Measurements from ENCODE around the gene LIME1.
"Not testable (repeated sequence)": the region's sequence is repeated elsewhere in the genome, so short reads cannot be mapped to it uniquely, and the experiment has no call there.

The LIME1 gene

DNA sequence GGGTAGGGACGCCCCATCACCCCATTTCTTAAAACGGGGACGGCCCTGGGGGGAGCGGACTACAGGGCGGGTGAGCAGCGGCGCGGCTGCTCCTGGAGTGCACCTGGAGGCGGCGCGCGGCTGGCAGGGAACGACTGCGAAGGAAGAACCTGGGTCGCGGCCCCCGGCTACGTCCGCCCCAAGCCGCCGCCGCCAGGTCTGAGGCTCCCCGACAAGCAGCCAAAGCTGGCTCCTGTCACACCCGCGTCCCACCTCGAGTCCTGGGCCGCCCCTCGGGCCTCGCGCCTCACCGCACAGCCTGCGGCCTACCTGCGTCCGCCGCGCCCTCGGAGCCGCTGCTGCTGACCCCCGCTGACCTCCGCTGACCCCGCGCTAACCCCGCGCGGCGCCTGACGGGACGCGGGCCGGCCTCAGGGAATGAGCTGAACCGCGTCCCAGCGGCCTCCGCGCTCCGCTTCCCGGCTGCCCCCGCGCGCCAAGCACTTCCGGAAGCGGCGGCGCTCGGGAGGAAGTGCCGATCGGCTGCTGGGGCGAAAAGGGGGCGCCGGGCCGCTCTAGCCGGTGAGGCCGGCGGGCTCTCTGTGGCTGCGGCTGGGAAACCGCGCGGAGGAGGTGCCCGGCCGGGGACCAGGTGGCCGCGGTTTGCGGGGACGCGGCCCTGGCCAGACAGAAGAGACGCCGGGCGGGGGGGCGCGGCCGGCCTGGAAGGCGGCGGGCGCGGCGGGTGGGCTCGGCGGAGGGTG is 28.7 kb upstream of the LIME1 start, which contains the start of the genes ARFRP1 and ZGPAT:
TSS of gene ARFRP1 (minus strand) at position 419 of the 743 bp plus-strand sequence. CDS start 885 bp downstream, outside the sequence.
TSS of gene ZGPAT (plus strand) at position 482 of the 743 bp plus-strand sequence. CDS start 542 bp downstream, outside the sequence.
- no peak for DNase-seq (ENCODE audit: low read depth, low spot score)

DNA sequence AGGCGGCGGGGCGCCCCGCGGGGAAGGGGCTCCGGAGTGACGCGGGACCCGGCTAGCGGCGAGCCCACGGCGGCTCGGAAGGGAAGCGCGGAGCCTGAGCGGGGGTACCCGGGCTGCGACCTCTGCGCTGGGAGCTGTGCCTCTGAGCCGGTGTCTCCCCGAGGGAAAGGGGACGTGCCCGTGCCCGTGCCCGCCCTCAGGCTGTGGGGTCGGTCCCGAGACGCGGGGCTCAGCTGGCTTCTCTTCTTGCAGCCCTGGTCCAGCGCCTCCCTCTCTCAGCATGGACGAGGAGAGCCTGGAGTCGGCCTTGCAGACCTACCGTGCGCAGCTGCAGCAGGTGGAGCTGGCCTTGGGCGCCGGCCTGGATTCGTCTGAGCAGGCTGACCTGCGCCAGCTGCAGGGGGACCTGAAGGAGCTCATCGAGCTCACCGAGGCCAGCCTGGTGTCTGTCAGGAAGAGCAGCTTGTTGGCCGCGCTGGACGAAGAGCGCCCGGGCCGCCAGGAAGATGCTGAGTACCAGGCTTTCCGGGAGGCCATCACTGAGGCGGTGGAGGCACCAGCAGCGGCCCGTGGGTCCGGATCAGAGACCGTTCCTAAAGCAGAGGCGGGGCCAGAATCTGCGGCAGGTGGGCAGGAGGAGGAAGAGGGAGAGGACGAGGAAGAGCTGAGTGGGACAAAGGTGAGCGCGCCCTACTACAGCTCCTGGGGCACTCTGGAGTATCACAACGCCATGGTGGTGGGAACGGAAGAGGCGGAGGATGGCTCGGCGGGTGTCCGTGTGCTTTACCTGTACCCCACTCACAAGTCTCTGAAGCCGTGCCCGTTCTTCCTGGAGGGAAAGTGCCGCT is 27.9 kb upstream of the LIME1 start:
- no peak for DNase-seq (ENCODE audit: low read depth, low spot score)

DNA sequence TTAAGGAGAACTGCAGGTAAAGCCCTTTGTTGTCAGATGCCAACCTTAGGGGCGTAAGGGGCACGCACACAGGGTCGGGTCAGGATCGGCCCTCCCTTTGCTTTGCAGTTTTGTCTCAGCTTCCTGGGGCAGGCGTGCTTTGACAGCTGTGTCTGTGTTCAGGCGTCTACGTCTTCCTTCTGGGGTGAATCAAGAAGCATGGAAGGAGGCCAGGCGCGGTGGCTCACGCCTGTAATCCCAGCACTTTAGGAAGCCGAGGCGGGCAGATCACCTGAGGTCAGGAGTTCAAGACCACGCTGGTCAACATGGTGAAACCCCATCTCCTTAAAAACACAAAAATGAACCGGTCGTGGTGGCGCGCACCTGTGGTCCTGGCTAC is 27.3 kb upstream of the LIME1 start:
- no peak for DNase-seq (ENCODE audit: low read depth, low spot score)

DNA sequence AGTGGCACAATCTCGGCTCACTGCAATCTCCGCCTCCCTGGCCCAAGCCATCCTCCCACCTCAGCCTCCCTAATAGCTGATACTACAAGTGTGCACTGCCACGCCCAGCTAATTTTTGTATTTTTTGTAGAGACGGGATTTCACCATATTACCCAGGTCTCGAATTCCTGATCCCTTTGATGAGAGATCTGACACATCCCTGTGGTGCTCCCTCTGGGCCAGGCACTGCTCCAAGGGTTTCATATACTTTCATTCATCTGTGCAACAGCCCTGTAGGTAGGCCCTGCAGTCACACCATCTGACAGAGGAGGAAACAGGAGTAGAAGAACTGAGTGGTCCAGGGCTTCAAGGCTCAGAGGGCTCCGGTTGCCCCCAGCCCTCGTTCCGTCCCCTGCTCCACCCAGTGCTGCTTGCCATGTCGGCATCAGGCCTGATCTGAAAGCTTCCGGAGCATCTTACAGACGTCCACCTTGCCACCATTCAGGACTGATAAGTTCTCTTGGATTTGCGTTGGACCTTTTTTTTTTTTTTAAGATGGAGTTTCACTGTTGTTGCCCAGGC is 25.3 kb upstream of the LIME1 start:
- DNase-seq (ENCODE audit: low read depth, low spot score) = no peak

DNA sequence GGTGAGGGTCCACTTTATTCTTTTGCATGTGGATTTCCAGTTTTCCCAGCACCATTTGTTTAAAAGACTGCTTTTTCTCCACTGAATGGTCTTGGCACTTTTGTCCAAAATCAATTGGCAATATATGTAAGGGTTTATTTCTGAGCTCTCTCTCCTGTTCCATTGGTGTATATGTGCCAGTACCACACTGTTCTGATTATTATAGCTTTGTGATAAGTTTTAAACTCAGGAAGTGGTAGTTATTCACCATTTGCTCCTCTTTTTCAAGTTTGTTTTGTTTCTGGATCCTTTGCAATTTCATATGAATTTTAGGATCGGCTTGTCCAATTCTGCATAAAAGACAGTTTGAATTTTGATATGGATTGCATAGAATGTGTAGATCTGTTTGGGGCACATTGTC is 24.3 kb upstream of the LIME1 start:
- DNase-seq (ENCODE audit: low read depth, low spot score) = no peak

DNA sequence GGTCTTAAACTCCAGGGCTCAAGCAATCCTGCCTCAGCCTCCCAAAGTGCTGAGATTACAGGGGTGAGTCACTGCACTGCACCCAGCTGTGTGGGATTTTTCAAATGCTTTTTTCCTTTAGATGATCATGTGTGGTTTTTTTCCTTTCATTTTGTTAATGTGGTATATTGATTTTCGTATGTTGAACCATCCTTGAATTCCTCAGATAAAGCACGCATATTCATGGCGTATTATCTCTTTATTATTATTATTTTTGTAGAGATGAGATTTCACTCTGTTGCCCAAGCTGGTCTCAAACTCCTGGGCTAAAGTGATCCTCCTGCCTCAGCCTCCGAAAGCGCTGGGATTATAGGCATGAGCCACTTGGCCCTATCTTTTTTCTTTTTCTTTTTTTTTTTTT is 21.6 kb upstream of the LIME1 start:
- DNase-seq (ENCODE audit: low read depth, low spot score) = no peak

DNA sequence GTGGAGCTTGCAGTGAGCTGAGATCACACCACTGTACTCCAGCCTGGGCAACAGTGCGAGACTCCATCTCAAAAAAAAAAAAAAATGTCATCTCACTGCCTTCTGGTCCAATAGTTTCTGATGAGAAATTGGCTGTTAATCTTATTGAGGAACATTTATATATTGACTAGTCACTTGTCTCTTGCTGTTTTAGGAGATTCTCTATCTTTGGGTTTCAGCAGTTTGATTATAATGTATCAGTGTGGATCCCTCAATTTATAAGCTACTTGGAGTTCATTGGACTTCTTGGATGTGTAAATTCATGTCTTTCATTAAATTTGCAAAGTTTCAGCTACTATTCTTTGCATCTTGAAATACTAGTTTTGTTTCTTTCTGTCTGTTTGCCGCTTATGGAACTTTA is 17.5 kb upstream of the LIME1 start:
- no peak for DNase-seq (ENCODE audit: low read depth, low spot score)

DNA sequence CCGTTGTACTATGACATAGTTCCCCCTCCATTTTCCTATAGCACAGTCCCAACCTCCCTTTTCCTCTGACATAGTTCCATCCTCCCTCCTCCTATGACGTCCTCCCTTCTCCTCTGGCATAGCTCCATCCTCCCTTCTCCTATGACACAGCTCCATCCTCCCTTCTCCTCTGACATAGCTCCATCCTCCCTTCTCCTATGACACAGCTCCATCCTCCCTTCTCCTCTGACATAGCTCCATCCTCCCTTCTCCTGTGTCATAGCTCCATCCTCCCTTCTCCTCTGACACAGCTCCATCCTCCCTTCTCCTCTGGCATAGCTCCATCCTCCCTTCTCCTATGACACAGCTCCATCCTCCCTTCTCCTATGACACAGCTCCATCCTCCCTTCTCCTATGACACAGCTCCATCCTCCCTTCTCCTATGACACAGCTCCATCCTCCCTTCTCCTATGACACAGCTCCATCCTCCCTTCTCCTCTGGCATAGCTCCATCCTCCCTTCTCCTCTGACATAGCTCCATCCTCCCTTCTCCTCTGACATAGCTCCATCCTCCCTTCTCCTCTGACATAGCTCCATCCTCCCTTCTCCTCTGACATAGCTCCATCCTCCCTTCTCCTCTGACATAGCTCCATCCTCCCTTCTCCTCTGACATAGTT is 13.4 kb upstream of the LIME1 start:
- not testable (repeated sequence) for DNase-seq (ENCODE audit: low read depth, low spot score)

DNA sequence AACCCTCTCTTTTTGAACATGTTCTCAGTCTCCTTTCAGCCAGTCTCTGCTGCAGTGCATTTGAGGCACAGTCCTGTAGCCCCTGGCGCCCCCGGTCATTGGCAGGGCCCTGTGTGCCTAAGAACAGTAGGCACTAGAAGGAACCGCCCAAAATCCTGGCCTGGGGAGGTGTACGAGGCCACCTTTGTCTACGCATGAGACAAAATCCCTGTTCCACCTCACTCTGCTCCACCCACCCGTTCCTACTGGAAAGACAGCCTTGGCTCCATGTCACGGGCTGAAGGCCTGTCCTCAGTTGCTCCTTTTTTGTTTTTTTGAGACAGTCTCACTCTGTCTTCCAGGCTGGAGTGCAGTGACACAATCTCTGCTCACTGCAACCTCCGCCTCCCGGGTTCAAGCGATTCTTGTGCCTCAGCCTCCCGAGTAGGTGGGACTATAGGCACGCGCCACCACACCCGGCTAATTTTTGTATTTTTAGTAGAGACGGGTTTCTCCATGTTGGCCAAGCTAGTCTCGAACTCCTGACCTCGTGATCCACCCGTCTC is 6.2 kb upstream of the LIME1 start:
- not testable (repeated sequence) for DNase-seq (ENCODE audit: low read depth, low spot score)

DNA sequence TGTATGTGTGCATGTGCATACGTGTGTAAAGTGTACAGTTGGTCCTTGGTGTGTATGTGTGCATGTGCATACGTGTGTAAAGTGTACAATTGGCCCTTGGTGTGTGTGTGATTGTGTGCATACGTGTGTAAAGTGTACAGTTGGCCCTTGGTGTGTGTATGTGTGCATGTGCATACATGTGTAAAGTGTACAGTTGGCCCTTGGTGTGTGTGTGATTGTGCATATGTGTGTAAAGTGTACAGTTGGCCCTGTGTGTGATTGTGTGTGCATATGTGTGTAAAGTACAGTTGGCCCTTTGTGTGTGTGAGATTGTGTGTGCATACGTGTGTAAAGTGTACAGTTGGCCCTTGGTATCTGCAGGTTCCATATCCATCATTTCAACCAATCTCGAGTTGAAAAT is 5.1 kb upstream of the LIME1 start:
- DNase-seq (ENCODE audit: low read depth, low spot score) = no peak

DNA sequence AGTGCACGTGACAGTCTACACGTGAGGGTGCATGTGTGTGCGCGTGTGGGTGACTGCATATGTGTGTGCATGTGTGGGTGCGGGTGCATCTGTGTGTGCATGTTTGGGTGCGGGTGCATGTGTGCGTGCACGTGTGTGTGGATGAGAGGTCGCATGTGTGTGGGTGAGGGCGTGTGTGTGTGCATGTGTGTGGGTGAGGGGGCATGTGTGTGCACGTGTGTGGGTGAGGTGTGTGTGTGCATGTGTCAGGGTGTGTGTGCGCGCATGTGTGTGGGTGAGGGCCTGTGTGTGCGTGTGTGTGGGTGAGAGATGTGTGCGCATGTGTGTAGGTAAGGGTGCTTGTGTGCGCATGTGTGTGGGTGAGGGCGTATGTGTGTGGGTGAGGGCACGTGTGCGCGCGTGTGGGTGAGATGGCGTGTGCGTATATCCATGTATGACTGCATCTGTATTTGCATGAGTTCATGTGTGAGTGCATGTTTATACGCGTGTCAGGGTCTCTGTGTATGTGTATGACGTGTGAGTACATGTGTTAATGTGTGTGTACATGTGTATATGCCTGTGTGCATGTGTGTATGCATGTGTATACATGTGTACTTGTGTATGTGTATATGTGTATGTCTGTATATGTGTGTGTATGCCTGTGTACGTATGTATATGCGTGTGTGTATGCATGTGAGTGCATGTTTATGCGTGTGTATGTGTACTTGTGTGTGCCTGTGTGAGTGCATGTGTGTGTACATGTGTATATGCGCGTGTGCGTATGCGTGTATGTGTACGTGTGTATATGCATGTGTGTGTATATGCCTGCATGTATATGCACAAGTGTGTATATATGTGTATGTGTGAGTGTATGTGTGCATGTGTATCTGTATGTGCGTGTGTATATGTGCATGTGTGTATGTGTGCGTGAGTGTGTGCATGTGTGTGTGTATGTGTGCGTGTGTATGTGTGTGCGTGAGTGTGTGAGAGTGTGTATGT is 4.1 kb upstream of the LIME1 start:
- no peak for DNase-seq (ENCODE audit: low read depth, low spot score)

DNA sequence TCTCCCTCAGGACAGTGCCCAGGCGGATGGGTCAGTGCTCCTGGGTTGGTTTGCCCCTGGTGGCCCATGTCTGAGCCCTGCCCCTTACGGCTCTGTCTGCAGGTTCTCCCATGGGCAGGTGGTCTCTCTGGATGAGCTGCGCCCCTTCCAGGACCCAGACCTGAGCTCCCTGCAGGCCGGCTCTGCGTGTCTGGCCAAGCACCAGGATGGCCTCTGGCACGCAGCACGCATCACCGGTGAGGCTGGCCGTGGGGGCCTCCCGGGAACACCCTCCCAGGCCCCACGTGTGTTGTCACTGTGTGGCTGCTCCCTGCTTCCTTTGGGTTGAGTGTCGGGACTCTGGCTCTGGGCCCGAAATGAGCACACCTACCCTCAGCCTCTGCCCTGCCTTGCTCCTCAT is 3.3 kb upstream of the LIME1 start:
- no peak for DNase-seq (ENCODE audit: low read depth, low spot score)

DNA sequence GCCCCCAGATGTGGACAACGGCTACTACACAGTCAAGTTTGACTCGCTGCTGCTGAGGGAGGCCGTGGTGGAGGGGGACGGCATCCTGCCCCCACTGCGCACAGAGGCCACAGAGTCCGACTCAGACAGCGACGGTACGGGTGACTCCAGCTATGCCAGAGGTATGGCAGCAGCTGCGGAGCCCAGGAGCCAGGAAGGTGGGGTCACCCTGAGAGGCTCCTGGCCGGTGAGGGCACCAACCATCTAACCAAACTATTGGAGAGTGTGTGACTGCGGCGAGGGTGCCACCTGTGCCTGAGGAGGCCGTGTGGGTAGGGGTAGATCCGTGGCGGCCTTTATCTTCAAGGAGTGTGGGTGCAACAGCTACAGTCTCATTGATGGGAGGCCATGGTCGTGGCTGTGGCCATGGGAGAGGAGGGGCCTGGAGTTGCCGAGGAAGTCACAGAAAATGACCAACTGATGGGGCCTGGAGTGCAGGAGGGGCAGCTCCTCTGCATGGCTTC is 2.8 kb upstream of the LIME1 start:
- no peak for DNase-seq (ENCODE audit: low read depth, low spot score)

DNA sequence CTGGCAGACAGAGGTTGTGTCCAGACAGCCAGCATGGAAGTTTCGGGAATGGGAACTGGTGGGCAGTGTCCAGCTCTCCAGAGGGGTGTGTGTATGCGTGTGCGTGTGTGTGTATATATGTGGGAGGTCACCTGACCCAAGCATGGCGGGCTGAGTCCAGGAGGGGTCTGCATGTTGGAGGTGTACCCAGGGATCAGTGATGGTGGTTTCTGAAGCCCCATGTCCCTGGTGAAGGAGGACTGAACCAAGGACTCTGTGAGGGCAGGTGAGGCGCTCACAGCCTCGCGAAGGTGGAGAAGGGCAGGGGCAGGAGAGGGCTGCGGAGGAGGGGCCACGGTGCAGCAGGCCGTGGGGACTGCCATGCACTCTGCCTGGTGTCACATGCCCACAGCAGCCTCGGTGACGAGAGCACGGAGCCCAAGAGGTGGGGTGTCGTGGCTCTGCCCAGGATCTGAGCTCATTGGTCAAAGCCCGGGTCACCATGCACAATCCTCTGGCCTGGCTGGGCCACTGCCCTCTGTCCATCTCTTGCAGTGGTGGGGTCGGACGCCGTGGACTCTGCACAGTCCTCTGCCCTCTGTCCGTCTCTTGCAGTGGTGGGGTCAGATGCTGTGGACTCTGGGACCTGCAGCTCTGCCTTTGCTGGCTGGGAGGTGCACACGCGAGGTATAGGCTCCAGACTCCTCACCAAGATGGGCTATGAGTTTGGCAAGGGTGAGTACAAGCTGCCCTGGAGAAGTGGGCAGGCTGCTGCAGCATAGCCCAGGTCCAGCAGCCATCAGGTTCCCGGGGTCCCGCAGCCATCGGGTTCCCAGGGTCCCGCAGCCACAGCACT is 2.1 kb upstream of the LIME1 start:
- DNase-seq (ENCODE audit: low read depth, low spot score) = no peak

DNA sequence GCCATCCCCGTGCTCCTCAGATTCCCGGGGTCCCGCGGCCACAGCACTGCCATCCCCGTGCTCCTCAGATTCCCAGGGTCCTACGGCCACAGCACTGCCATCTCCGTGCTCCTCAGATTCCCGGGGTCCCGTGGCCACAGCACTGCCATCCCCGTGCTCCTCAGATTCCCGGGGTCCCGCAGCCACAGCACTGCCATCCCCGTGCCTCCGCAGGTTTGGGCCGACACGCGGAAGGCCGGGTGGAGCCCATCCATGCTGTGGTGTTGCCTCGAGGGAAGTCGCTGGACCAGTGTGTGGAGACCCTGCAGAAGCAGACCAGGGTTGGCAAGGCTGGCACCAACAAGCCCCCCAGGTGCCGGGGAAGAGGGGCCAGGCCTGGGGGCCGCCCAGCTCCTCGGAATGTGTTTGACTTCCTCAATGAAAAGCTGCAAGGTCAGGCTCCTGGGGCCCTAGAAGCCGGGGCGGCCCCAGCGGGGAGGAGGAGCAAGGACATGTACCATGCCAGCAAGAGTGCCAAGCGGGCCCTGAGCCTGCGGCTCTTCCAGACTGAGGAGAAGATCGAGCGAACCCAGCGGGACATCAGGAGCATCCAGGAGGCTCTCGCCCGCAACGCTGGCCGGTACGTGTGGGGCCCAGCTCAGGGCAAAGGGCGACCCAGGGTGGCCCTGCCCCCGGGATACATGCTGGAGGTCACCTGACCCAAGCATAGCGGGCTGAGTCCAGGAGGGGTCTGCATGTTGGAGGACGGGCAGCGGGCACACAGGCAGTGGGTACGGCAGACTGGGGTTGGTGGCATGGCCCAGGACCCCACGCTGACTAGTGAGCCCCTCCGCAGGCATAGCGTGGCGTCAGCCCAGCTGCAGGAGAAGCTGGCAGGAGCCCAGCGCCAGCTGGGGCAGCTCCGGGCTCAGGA is 1.3 kb upstream of the LIME1 start:
- DNase-seq (ENCODE audit: low read depth, low spot score) = no peak

DNA sequence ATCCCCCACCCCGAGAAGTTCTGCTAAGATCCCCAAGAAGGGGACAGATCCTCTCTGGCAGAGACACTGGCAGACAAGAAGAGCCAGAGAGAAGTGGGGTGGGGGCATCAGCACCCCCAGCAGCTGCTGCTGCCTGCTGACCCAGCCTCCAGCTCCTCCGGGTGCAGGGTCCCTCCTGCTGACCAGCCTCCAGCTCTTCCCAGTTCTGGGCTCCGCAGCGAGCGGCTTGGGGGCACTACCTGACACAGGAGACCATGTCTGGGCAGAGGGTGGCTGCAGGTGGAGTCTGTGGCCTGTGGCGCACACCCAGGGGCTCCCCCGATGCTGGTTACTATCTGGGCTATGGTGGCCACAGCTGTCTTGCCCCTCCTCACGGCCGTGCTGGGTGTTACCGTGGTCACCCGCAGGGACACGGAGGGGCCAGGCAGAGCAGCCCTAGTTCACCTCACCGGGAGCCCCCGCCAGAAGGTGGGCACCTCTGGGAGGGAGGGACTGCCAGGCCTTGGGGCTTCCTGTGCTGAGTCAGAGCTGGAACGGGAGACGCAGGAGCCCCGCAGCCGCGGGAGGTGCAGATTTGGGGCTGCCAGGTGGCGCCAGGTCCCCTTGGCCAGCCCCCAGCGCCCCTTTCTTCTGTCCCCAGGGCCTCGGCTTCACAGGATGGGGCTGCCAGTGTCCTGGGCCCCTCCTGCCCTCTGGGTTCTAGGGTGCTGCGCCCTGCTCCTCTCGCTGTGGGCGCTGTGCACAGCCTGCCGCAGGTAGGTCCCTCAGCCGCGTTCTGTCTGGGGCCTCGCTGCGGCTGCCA is 630 bp downstream of the LIME1 start:
- DNase-seq (ENCODE audit: low read depth, low spot score) = no peak

DNA sequence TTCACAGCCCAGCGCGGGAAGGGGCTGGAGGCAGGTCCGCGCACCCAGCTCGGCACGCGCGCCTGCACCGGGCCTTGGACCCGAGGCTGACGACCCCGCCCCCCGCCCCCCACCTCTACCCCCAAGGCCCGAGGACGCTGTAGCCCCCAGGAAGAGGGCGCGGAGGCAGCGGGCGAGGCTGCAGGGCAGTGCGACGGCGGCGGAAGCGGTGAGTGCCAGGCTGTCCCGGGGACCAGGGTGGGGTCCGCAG is 1.2 kb downstream of the LIME1 start:
- no peak for DNase-seq (ENCODE audit: low read depth, low spot score)
